Liver (tissue), 3 donors: ENCODE results near the gene PLA1A.

ENCODE experiments used
- FOXA1 ChIP-seq: IDR thresholded peaks from 2 replicates; pipeline ENCODE4 v1.6.1; 2016; ENCODE audit warnings: antibody characterized with exemption
- HNF4G ChIP-seq: IDR thresholded peaks from 2 replicates; pipeline ENCODE4 v1.6.1; 2016; ENCODE audit warnings: antibody characterized with exemption
- JUND ChIP-seq, 2 donors: IDR thresholded peaks; 2 replicates each; pipeline ENCODE4 v1.6.1; 2016; ENCODE audit warnings: antibody characterized with exemption in 2 of 2
- MAX ChIP-seq: IDR thresholded peaks from 2 replicates; pipeline ENCODE4 v1.6.1; 2016; ENCODE audit warnings: antibody characterized with exemption
- RAD21 ChIP-seq, 2 donors: IDR thresholded peaks; 2 replicates each; pipeline ENCODE4 v1.6.1; 2016; ENCODE audit warnings: antibody characterized with exemption in 2 of 2, mild to moderate bottlenecking in 2 of 2
- RXRA ChIP-seq, 2 donors: IDR thresholded peaks; 2 replicates each; pipeline ENCODE4 v1.6.1; 2017 to 2018; ENCODE audit warnings: antibody characterized with exemption in 2 of 2, mild to moderate bottlenecking in 1 of 2
- SP1 ChIP-seq: IDR thresholded peaks from 2 replicates; pipeline ENCODE4 v1.6.1; 2018; ENCODE audit warnings: antibody characterized with exemption, mild to moderate bottlenecking
- YY1 ChIP-seq: IDR thresholded peaks from 2 replicates; pipeline ENCODE4 v1.6.1; 2016; ENCODE audit warnings: antibody characterized with exemption, mild to moderate bottlenecking
- ZBTB33 ChIP-seq: IDR thresholded peaks from 2 replicates; pipeline ENCODE4 v1.6.1; 2016; ENCODE audit warnings: antibody characterized with exemption
- TF ChIP-seq, protein P1 (sequence below): fragments of 150-350 bp; IDR thresholded peaks from 2 replicates; pipeline ENCODE4 v1.5.1; 2017; ENCODE audit warnings: improper control_type of control experiment, low read depth, low read length; ENCODE audit not compliant: missing input control
- TF ChIP-seq, protein P2 (sequence below): IDR thresholded peaks from 2 replicates; pipeline ENCODE4 v1.6.1; 2016; ENCODE audit warnings: antibody characterized with exemption, mild to moderate bottlenecking
- donor health status: healthy.
- donor health status: healthy.

DNA sequence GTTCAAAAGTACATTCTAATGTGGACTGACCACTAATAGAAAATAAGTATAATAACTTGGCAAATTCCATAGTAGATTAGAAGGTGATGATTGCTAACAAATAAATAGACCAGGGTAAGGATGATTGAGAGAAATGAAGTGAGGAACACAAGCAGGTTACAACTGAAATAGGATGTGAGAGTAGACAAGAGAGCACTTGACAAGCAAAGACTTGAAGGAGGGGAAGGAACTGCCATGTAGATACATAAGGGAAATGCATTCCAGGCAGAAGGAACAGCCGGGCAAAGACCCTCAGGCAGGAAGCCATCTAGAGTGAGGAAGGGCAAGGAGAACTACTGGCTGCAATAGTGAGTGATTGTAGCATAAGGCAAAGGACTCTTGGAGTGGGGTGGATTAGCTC, 5.0 kb downstream of the PLA1A start:
- TF ChIP-seq, protein P1, sequence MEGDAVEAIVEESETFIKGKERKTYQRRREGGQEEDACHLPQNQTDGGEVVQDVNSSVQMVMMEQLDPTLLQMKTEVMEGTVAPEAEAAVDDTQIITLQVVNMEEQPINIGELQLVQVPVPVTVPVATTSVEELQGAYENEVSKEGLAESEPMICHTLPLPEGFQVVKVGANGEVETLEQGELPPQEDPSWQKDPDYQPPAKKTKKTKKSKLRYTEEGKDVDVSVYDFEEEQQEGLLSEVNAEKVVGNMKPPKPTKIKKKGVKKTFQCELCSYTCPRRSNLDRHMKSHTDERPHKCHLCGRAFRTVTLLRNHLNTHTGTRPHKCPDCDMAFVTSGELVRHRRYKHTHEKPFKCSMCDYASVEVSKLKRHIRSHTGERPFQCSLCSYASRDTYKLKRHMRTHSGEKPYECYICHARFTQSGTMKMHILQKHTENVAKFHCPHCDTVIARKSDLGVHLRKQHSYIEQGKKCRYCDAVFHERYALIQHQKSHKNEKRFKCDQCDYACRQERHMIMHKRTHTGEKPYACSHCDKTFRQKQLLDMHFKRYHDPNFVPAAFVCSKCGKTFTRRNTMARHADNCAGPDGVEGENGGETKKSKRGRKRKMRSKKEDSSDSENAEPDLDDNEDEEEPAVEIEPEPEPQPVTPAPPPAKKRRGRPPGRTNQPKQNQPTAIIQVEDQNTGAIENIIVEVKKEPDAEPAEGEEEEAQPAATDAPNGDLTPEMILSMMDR = no peak
- TF ChIP-seq, protein P2, sequence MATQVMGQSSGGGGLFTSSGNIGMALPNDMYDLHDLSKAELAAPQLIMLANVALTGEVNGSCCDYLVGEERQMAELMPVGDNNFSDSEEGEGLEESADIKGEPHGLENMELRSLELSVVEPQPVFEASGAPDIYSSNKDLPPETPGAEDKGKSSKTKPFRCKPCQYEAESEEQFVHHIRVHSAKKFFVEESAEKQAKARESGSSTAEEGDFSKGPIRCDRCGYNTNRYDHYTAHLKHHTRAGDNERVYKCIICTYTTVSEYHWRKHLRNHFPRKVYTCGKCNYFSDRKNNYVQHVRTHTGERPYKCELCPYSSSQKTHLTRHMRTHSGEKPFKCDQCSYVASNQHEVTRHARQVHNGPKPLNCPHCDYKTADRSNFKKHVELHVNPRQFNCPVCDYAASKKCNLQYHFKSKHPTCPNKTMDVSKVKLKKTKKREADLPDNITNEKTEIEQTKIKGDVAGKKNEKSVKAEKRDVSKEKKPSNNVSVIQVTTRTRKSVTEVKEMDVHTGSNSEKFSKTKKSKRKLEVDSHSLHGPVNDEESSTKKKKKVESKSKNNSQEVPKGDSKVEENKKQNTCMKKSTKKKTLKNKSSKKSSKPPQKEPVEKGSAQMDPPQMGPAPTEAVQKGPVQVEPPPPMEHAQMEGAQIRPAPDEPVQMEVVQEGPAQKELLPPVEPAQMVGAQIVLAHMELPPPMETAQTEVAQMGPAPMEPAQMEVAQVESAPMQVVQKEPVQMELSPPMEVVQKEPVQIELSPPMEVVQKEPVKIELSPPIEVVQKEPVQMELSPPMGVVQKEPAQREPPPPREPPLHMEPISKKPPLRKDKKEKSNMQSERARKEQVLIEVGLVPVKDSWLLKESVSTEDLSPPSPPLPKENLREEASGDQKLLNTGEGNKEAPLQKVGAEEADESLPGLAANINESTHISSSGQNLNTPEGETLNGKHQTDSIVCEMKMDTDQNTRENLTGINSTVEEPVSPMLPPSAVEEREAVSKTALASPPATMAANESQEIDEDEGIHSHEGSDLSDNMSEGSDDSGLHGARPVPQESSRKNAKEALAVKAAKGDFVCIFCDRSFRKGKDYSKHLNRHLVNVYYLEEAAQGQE = no peak
- TF ChIP-seq SP1 (no peak), FOXA1 (no peak), ZBTB33 (no peak), YY1 (no peak), JUND (IDR thresholded peaks at IDR 0.05) (no peak), RAD21 (IDR thresholded peaks at IDR 0.05) (no peak), HNF4G (no peak), MAX (no peak), RXRA (IDR thresholded peaks at IDR 0.05) (no peak)
